Esophagus muscularis mucosa (tissue), 3 donors: ENCODE data around the gene TBCE.

ENCODE experiments used
- CTCF ChIP-seq, 3 experiments: fragments of 200-600 bp in 2 of 3; fragments of 450-650 bp in 1 of 3; sonication (generic) in 2 of 3; IDR thresholded peaks; one replicate each; pipeline ENCODE4 v1.5.1; 2017 to 2019; ENCODE audit warnings: antibody characterized with exemption in 3 of 3, mild to moderate bottlenecking in 2 of 3, moderate library complexity in 1 of 3
- POLR2A ChIP-seq: fragments of 450-650 bp; IDR thresholded peaks from one replicate; pipeline ENCODE4 v1.6.1; 2017; ENCODE audit warnings: antibody characterized with exemption, moderate library complexity, mild to moderate bottlenecking, low read depth

- TF ChIP-seq POLR2A (no peak), CTCF (IDR thresholded peaks at IDR 0.05) (no peak)
These were observed 61.9 kb downstream of the TBCE start for GRCh38 chr1:235429143-235429542.
